DLD1 (cell line): ENCODE results near the gene HELZ.

ENCODE experiments used
- in situ Hi-C: cut with HindIII; loops from 2 replicates; pipeline ENCODE4 v1.10.0; 2017; ENCODE audit warnings: low sequenced_read_pairs

Gene HELZ

GRCh38 chr17:67196422-67196821, 48.6 kb downstream of the HELZ start:
- in situ Hi-C loops: no loop called here

GRCh38 chr17:67194134-67194533, 50.9 kb downstream of the HELZ start:
- in situ Hi-C loops: no loop called here

GRCh38 chr17:67187927-67188326, 57.1 kb downstream of the HELZ start:
- in situ Hi-C loops: no loop called here

DNA sequence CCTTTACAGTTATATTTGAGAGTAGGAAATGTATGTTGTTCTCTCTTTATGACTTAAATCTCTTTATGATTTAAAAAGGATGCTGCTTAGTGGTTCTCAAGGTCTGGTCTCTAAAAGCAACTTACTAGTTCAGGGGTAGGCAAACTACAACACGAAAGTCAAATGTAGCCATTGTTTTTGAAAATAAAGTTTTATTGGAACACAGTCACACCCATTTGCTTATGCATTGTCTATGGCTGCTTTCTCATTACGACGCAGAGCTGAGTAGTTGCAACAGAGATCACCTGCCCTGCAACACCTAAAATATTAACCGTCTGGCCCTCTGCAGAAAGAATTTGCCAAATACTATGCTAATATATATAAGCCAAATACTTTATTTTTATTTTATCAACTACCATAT, 58.2 kb downstream of the HELZ start:
- in situ Hi-C loops: no loop called here

DNA sequence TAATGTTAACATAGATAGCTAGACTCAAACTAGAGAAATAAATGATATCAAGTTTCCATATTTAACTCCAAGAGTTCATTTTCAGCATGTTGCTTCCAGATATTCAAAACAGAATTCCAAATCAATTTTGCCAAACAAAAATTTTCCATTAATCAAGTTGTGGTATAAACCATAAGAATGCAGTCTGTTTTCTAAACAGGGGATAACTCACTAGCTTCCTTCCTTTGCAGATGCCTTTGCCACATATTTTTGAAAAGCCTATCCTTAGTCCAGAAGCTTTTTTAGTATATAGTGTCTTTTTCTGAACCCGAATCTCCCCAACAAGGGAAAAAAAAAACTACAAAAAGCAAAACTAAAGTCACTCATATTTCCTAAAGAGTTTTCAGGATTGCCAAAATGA, 61.5 kb downstream of the HELZ start:
- in situ Hi-C loops: no loop called here

DNA sequence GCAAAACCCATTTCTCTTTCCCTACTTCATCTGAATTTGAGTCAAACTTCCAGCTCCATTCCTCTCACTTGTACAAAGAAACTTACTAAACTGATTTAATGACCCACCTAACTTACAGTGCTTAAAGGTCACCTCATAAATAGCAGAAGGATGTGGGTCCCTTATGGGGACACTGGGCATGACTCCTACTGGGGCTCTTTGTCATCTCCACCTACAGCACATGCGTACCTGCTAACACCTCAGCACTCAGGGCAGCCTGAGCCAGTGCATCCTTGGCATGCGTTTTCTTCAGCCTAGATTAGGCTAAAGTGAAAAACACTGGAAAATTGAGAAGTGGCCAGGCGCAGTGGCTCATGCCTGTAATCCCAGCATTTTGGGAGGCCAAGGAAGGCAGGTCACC, 63.2 kb downstream of the HELZ start:
- in situ Hi-C loops: no loop called here

DNA sequence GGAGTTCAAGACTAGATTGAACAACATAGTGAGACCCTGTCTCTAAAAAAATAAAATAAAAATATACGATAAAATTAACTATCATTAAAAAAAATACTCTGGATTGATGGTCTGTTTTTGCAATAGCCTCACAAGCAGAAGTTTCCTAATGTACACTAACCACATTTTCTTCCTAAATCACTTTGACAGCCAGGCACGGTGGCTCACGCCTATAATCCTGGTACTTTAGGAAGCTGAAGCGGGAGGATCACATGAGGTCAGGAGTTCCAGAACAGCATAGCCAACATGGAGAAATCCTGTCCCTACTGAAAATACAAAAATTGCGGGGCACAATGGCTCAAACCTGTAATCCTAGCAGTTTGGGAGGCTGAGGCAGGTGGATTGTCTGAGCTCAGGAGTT, 64.7 kb downstream of the HELZ start:
- in situ Hi-C loops: no loop called here

GRCh38 chr17:67178555-67178954, 66.4 kb downstream of the HELZ start:
- in situ Hi-C loops: no loop called here

DNA sequence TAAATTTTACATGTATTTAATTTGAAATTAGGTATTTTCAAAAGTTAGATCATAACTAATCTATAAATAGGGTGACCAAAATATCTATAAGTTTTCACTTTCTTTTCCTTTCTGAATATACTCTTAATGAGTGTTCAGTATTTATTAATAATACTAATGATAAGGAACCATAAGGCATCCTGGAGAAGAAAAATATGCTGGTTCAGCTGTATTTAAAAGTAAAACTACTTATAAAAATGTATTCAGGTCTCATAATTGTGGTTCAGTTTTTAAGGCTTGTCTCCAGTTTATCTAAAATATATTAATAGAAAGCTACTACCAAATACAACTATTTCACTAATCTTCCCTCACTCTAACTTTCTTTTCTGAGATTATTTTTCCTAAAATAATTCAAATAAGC, 67.3 kb downstream of the HELZ start:
- in situ Hi-C loops: no loop called here

DNA sequence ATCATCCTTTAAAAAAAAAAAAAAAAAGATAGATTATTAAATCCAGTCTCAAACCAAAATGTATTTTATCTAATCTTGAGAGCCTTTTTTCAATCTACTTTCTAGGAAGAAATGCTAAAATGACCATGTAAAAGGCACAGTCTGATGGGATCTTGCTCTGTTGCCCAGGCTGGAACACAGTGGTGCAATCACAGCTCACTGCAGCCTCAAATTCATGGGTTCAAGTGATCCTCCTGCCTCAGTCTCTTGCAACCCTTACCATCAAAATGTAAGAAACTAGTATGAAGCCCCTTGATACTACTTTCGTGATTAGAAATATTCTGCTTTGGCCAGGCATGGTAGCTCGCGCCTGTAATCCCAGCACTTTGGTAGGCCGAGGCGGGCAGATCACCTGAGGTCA, 70.8 kb downstream of the HELZ start:
- in situ Hi-C loops: no loop called here

GRCh38 chr17:67171560-67171959, 73.4 kb downstream of the HELZ start:
- in situ Hi-C loops: no loop called here

- in situ Hi-C loops: no loop called here
Observed at GRCh38 chr17:67168496-67168895, 76.5 kb downstream of the HELZ start.

- in situ Hi-C loops: no loop called here
Observed at GRCh38 chr17:67165201-67165600, 79.8 kb downstream of the HELZ start.

- in situ Hi-C loops: no loop called here
Observed at GRCh38 chr17:67164302-67164701, 80.7 kb downstream of the HELZ start.

DNA sequence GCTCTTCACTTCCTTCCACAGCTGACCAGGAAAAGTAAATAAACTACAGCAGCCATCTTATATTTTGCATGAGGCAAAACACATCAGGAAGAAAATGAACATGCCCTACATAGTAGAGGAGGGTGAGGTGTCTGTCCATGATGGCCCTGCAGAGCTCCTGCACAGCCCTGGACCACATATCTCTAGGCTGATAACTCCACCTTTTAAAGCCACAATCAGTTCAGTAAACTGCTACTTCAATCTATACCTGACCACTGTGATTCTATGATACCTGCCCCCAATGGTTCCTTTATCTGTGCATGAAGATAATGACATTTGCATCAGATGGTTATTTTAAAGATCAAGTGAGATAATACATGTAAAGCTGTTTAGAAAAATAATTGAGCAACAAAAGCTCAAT, 82.2 kb downstream of the HELZ start:
- in situ Hi-C loops: no loop called here

DNA sequence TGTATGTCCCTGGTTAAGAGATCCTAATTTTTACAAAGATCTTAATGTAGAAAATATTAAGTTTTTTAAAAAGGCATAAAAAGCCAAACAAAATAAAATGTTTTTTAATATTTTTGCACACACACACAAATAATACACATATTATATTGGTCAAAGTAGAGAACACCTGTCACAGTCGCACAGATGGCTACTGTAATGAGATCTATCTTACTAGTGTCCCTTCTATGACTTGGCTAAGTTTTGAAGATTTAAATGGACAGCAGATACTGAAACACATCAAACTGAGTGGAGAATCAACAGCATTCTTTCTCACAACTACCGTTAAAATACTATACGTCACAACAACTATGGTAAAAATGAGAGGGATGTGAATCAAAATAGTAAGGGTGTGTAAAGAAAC, 83.4 kb downstream of the HELZ start:
- in situ Hi-C loops: no loop called here

- in situ Hi-C loops: no loop called here
Observed at GRCh38 chr17:67160791-67161190, 84.2 kb downstream of the HELZ start.

DNA sequence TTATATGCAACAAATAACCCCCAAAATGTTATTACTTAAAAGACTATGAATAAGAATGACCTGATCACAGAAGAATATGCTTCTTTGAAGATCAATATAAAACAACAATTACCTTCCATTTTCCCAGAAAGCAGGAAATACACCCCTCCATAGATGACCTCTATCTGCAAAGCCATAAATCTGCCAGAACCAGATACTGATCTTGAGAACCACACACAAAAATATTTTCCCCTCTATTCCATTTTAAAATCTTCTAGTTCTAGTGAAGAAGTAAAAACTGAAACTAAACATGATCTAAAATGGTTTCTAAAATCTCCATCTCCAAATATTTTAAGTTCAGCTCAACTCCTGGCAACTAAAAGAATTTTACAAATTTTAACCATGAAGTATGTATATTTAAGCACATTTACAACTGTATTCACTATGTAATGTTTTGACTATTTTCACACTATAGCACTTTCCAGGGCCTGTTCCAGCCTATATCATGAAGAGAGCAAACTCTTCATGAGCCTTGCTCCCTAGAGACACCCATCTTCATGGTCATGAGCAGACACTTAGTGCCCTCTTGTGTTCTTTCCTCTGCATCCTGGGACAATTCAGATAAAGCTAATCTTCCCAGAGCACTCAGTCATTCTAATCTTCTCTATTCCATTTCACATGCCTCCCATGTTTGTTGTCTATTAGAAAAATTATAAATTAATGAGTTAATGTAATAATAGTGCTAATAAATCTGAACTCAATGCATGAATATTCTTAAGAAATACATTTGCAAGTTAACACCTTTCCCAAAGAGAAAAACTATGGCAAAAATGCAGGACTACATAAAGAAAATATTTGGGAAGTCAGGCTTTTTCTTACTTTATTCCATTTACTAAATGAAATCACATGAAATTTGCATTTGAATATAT, 87.0 kb downstream of the HELZ start:
- in situ Hi-C loops: no loop called here

DNA sequence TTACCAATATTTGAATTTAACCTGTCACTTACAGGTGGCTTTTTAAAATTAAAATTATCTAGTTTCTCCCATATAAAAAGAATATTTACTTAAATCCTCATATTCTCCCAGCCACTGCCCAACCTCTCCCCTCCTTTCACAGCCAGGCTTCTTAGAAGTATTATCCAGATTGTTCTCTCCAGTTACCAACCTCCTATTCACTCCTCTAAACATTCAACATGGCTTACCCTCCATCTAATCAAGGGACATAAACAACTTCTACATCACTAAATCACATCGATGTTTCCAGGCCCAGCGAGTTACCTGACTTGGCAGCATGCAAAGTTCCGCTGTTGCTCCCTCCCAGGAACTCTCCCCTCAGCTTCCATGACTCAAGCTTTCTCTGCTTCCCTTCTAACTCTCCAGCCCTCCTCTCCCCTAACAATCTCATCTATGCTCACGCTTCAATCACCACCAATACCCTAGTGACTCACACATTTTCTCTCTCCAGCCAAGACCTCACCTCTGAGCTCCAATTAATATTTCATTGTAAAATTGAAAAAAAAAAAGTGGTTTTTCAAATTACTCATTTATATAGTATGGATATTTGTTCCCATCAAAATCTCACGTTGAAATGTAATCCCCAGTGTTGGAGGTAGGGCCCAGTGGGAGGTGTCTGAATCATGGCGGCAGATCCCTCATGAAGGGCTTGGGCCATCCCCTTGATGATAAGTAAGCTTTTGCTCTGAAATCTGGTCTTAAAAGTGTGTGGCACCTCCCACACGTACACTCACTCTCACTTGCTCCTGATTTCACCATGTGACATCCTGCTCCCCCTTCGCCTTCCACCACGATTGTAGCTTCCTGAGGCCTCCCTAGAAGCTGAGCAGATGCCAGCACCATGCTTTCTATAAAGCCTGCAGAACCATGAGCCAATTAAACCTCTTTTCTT, 88.5 kb downstream of the HELZ start:
- in situ Hi-C loops: no loop called here

DNA sequence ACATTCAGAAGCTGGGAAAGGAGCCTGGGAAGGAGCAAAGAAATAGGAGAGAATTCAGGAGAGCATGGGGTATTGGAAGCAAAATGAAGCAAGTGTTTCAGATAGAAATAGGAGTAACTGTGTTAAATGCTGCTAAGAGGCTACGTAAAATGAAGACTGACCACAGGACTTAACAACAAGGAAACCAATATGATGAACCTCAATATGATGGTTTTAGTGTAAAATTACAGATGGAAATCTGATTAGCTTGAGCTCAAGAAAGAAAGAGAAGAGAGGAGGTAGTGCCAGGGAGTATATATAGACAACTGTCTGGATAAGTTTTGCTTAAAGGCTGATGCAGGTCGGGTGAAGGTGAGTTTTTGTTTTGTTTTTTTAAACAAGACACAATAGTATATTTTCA, 92.2 kb downstream of the HELZ start:
- in situ Hi-C loops: no loop called here

DNA sequence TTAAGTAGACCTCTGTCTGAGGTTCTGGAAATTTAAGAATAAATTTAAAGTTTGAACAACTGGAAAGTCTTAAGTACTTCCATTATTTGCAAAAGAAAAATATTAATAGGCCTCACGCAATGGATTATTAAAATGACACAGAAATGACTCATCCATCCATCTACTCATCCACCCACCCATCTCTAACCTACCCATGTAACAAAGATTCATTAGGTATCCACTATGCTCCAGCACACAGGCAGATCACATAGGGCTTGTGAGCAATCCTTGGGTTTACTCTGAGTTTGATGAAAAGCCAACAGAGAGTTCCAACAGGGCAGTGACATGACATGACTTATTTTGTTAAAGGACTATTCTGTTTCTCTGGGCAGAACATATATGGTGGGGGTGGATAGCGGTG, 93.3 kb downstream of the HELZ start:
- in situ Hi-C loops: no loop called here

DNA sequence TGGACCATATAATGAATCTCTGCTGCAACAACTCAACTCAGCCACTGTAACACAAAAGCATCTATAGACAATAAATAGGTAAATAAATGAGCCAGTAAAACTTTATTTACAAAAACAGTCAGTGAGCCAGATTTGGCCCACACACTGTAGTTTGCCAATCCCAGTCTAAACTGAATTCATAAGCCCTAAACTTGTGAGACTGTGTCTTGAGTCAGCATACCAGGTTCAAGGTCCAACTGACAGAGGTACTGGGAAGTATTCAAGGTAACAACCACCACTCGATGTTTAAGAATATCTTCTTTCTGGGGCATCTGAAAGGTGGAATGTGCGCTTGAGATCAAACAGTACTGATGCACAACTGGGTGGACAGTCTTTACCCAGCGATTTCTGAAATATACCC, 94.2 kb downstream of the HELZ start:
- in situ Hi-C loops: no loop called here
